OCI-LY1 (cell line): ENCODE results near the gene CD300A.

ENCODE experiments used
- H2AFZ ChIP-seq: fragments of 200-600 bp; sonication (generic), shearing (Covaris generic); 2 replicates; pipeline ENCODE4 v1.6.0; 2014; ENCODE audit warnings: antibody characterized with exemption, mild to moderate bottlenecking, low read length
- H3F3A ChIP-seq: fragments of 200-600 bp; sonication (generic), shearing (Covaris generic); 2 replicates; pipeline ENCODE4 v1.6.0; 2014; ENCODE audit warnings: mild to moderate bottlenecking, antibody characterized with exemption, low read length, moderate library complexity; ENCODE audit not compliant: insufficient read depth
- H3K27ac ChIP-seq: fragments of 200-600 bp; sonication (generic); 2 replicates; pipeline ENCODE4 v1.5.1; 2014; ENCODE audit warnings: low read length, mixed run types, mild to moderate bottlenecking, low read depth; ENCODE audit not compliant: poor library complexity, severe bottlenecking
- H3K27me3 ChIP-seq: fragments of 200-600 bp; sonication (generic); 2 replicates; pipeline ENCODE4 v1.6.0; 2014; ENCODE audit warnings: antibody characterized with exemption, mild to moderate bottlenecking, low read length, moderate library complexity; ENCODE audit not compliant: insufficient read depth
- H3K36me3 ChIP-seq: fragments of 200-600 bp; sonication (generic); 2 replicates; pipeline ENCODE4 v1.6.1; 2014; ENCODE audit warnings: mild to moderate bottlenecking, antibody characterized with exemption, low read length, moderate library complexity, mixed read lengths; ENCODE audit not compliant: insufficient read depth
- H3K4me1 ChIP-seq: fragments of 200-600 bp; sonication (generic); 2 replicates; pipeline ENCODE4 v1.5.1; 2014; ENCODE audit warnings: mild to moderate bottlenecking, low read length, moderate library complexity; ENCODE audit not compliant: insufficient read depth, severe bottlenecking
- H3K4me2 ChIP-seq: fragments of 200-600 bp; sonication (generic), shearing (Covaris generic); 2 replicates; pipeline ENCODE4 v1.6.1; 2014; ENCODE audit warnings: low read length
- H3K4me3 ChIP-seq: fragments of 200-600 bp; sonication (generic); 2 replicates; pipeline ENCODE4 v1.5.1; 2014; ENCODE audit warnings: low read length, low read depth, mild to moderate bottlenecking, mixed read lengths; ENCODE audit not compliant: poor library complexity, severe bottlenecking
- H3K79me2 ChIP-seq: fragments of 200-600 bp; shearing (Covaris generic); 2 replicates; pipeline ENCODE4 v1.6.1; 2016; ENCODE audit warnings: mixed run types, low read length, mixed read lengths; ENCODE audit not compliant: insufficient read depth
- H3K9ac ChIP-seq: fragments of 200-600 bp; sonication (generic), shearing (Covaris generic); 2 replicates; pipeline ENCODE4 v1.6.1; 2014; ENCODE audit warnings: mild to moderate bottlenecking, low read length, mixed read lengths
- H3K9me2 ChIP-seq: fragments of 200-600 bp; sonication (generic), shearing (Covaris generic); 2 replicates; pipeline ENCODE4 v1.6.1; 2014; ENCODE audit warnings: low read depth, mild to moderate bottlenecking, low read length, mixed read lengths
- H3K9me3 ChIP-seq: fragments of 200-600 bp; shearing (Covaris generic); 2 replicates; pipeline ENCODE4 v1.6.1; 2014; ENCODE audit warnings: low read length, mixed read lengths
- H4K20me1 ChIP-seq: fragments of 200-600 bp; sonication (generic), shearing (Covaris generic); 2 replicates; pipeline ENCODE4 v1.6.0; 2016; ENCODE audit warnings: mild to moderate bottlenecking, low read length; ENCODE audit not compliant: insufficient read depth
- CTCF ChIP-seq: fragments of 200-600 bp; sonication (generic), shearing (Covaris generic); IDR thresholded peaks from 2 replicates; pipeline ENCODE4 v1.5.1; 2017; ENCODE audit warnings: mild to moderate bottlenecking, antibody characterized with exemption, low read length, moderate library complexity, mixed read lengths
- EZH2 ChIP-seq: fragments of 200-600 bp; sonication (generic), shearing (Covaris generic); IDR thresholded peaks from 2 replicates; pipeline ENCODE4 v1.8.0; 2017; ENCODE audit warnings: borderline replicate concordance, mixed run types, mild to moderate bottlenecking, antibody characterized with exemption, low read length, moderate library complexity, mixed read lengths

The CD300A gene

GRCh38 chr17:74523308-74523707 is 56.9 kb downstream of the CD300A start:
- no peak for TF ChIP-seq CTCF
- no peak for TF ChIP-seq EZH2
- Histone ChIP-seq H3K27me3 (no peaks in the 10 kb centered on the region), H3K4me3 (no peak overlapping the region)

DNA sequence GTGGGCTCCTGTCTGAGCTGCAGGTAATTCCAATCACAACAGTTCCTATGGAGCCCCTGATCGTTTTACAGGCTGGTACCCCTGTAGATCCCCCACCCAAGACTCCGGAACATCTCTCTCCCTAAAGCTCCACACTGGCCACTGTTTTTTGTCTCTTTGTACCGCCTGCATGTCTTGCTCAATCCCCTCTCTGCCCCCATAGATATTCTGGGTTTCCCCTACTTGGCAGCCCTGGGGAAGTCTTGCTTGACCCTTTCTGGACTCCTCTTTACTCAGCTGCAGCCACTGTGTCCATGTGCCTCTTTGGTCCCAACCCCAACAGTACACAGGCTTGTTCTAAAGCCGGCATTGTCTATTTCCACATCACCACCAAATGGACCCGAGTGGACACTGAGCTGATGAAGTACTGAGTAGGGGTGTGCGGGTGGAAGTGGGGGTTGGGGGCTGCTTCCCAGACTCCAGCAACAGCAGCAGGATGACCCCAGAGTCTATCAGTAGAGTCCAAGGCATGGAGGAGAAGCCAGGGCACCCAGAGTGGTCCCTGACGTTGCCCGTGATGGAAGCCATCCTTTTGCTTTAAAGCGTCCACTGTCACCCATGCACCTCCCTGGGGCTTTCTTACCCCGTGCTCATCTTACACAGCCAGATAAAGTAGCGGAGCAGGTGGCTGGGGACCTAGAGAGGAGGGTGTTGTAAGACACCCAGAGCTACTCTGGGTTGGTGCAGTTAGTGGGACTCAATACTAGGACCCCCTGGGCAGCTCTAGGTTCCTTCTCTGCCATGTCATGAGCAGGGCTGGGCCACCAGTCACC is 58.4 kb downstream of the CD300A start:
- no peak overlapping the region for H3K4me3 ChIP-seq
- H3K9me3 ChIP-seq, result no peaks in the 10 kb centered on the region
- H4K20me1 ChIP-seq, result no peaks in the 10 kb centered on the region
- no peaks in the 10 kb centered on the region for H3K4me1 ChIP-seq
- no peaks in the 10 kb centered on the region for H3K36me3 ChIP-seq
- no peak for TF ChIP-seq CTCF
- TF ChIP-seq EZH2, result no peak
- no peaks in the 10 kb centered on the region for H3F3A ChIP-seq
- no peak overlapping the region for H3K9ac ChIP-seq
- no peak overlapping the region for H3K4me2 ChIP-seq
- H2AFZ ChIP-seq, result no peak overlapping the region
- H3K27ac ChIP-seq, result no peak overlapping the region
- H3K79me2 ChIP-seq, result no peaks in the 10 kb centered on the region
- no peaks in the 10 kb centered on the region for H3K9me2 ChIP-seq
- H3K27me3 ChIP-seq, result no peaks in the 10 kb centered on the region

More at GRCh38 chr17:74523308-74523707, 56.9 kb downstream of the CD300A start:
- H3K4me2 ChIP-seq, result no peak overlapping the region
- no peaks in the 10 kb centered on the region for H3K9me3 ChIP-seq
- no peaks in the 10 kb centered on the region for H3K9me2 ChIP-seq
- no peak overlapping the region for H3K9ac ChIP-seq
- no peaks in the 10 kb centered on the region for H3K79me2 ChIP-seq
- no peak overlapping the region for H3K27ac ChIP-seq
- no peaks in the 10 kb centered on the region for H3K4me1 ChIP-seq
- no peaks in the 10 kb centered on the region for H3K36me3 ChIP-seq
- no peaks in the 10 kb centered on the region for H4K20me1 ChIP-seq
- H3F3A ChIP-seq, result no peaks in the 10 kb centered on the region
- H2AFZ ChIP-seq, result no peak overlapping the region

DNA sequence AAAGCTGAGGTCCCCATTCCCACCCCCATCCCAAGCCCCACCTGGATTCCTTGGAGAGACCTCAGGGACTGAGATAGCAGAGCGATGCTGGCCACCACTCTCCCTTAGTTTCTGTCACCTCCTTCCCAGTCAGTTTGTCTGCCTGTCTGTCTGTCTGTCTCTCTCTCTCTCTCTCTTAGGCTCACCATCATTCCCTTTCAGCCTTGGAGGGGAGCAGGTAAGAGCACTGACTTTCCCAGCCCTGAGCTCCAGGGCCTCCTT is 59.0 kb downstream of the CD300A start:
- Histone ChIP-seq H3K4me1 (no peaks in the 10 kb centered on the region), H2AFZ (no peak overlapping the region), H3K9me3 (no peaks in the 10 kb centered on the region), H3K4me2 (no peak overlapping the region), H3K79me2 (no peaks in the 10 kb centered on the region), H3K4me3 (no peak overlapping the region), H3K27ac (no peak overlapping the region), H3F3A (no peaks in the 10 kb centered on the region), H3K9ac (no peak overlapping the region), H3K27me3 (no peaks in the 10 kb centered on the region), H4K20me1 (no peaks in the 10 kb centered on the region), H3K36me3 (no peaks in the 10 kb centered on the region), H3K9me2 (no peaks in the 10 kb centered on the region)
- TF ChIP-seq EZH2, result no peak
- no peak for TF ChIP-seq CTCF
